ENCODE measurements around the gene TBC1D21.

The TBC1D21 gene

DNA sequence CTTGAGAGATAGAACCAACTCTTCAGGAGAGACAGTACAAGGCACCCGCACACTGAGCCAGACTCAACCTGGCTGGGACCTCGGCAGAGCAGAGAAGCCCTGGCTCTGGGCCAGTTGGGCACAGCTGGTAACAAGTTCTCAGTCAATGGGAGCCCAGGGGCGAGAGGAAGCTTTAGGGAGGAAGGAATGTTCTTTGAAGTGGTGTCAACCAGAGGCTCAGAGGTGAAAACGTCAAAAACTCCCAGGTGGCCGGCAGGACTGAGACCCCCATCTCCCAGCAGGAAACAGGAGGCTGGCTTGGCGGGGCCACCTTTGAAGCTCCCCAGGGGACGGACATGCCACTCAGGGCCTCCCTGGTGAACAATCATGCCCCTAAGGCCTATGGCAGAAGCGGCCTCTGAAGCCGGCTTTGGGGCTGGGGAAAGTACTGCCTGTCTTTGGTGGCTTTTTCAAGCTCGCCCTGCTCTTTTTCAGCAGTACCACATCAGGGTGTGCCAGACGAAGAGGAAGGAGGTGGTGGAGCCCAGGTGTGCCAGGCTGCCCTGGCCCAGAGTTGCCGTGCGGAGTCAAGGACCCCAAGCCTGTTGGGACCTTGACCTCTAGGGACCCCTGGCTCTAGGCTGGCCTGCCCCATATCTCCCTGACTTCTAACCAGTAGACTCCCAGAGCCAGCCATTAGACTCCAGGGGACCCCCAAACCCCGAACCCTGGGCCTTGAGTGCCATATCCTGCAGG lies 16.7 kb upstream of the TBC1D21 start:
- in situ Hi-C loops (cut with HindIII; ENCODE audit: low sequenced_read_pairs): no loop called here
- TF ChIP-seq, protein P1, sequence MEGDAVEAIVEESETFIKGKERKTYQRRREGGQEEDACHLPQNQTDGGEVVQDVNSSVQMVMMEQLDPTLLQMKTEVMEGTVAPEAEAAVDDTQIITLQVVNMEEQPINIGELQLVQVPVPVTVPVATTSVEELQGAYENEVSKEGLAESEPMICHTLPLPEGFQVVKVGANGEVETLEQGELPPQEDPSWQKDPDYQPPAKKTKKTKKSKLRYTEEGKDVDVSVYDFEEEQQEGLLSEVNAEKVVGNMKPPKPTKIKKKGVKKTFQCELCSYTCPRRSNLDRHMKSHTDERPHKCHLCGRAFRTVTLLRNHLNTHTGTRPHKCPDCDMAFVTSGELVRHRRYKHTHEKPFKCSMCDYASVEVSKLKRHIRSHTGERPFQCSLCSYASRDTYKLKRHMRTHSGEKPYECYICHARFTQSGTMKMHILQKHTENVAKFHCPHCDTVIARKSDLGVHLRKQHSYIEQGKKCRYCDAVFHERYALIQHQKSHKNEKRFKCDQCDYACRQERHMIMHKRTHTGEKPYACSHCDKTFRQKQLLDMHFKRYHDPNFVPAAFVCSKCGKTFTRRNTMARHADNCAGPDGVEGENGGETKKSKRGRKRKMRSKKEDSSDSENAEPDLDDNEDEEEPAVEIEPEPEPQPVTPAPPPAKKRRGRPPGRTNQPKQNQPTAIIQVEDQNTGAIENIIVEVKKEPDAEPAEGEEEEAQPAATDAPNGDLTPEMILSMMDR (IDR thresholded peaks at IDR 0.05; ENCODE audit: low read depth, low read length): no peak
- DNase-seq (ENCODE audit: low read depth, low spot score): no peak

DNA sequence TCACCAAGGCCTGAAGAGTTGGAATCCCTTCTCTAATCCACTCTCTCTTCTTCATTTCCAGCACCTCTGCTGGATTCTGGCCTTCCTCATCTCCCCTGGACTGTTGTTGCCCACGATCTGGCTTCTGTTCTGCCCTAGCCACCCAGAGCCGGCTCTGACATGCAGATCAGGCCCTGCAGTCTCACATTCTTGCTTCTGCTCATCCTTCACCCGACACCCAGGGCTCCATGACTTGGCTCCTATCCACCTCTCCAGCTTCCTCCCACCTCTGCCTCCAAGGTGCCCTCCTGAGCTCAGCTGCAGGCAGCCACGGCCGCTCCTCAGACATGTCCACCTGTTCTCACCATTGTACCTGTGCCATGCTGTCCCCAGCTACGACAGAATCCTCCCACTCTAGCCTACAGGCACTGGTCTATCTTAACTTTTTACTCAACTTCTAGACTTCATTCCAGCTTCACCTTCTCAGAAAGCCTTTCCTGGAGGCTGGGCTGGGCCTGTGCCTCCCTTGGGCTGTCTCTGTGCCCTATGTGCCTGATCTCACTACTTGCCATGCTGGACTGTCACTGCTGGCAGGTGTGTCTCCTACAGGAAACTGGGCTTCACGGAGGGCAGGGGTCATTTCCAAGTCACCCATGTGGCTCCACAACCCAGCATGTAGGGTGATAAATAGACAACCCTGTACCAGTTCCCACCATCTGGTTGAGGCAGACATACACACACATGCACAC lies 16.0 kb upstream of the TBC1D21 start:
- no peak overlapping the region for H3K4me3 ChIP-seq (ENCODE audit: low read depth, low read length)
- TF ChIP-seq, protein P1 (IDR thresholded peaks at IDR 0.05; ENCODE audit: low read depth, low read length): no peak
- DNase-seq (ENCODE audit: low read depth, low spot score): no peak
- in situ Hi-C loops (cut with HindIII; ENCODE audit: low sequenced_read_pairs): no loop called here

More for the DNA sequence above, 16.7 kb upstream of the TBC1D21 start:
- H3K4me3 ChIP-seq (ENCODE audit: low read depth, low read length): no peak overlapping the region

DNA sequence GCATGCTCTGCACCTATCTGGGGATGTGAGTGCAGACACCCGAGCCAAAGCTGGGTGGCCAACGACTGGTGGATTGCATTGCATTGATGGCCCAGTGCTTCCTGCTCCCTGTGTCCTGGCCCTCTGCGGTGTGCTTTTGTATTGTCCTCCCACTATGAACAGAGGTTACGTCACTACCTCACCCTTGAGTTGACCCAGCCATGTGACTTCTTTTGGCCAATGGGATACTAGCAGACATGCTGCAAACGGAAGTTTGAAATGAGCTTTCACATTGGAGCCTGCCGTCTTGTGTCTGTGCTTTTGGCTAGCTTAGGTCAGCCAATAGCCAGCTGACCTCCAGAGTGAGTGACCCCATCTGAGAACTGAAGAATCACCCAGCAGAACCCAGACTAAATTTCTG lies 15.3 kb upstream of the TBC1D21 start:
- DNase-seq (ENCODE audit: low read depth, low spot score): no peak
- in situ Hi-C loops (cut with HindIII; ENCODE audit: low sequenced_read_pairs): no loop called here
- TF ChIP-seq, protein P1 (IDR thresholded peaks at IDR 0.05; ENCODE audit: low read depth, low read length): no peak
- no peak overlapping the region for H3K4me3 ChIP-seq (ENCODE audit: low read depth, low read length)

DNA sequence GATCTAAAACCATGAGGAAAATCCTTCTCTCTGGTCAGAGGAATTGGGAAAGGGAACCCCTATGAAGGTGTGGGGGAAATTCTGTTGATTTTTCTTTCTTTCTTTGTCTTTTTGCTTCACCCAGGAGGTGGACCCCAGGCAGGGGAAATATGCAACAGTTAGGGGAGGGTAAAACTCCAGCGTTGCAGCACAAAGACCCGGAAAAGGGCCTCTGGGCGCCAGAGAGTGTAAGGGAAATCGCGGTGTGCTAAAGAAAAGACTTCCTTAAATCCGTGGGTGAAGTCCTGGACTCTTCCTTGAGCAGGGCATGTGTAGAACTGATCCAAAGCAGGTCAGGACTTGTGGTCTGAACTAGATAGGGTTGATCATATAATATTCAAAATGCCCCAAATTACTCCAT lies 11.1 kb upstream of the TBC1D21 start:
- H3K4me3 ChIP-seq (ENCODE audit: low read depth, low read length): no peak overlapping the region
- in situ Hi-C loops (cut with HindIII; ENCODE audit: low sequenced_read_pairs): no loop called here
- DNase-seq (ENCODE audit: low read depth, low spot score): no peak
- TF ChIP-seq, protein P1 (IDR thresholded peaks at IDR 0.05; ENCODE audit: low read depth, low read length): no peak

DNA sequence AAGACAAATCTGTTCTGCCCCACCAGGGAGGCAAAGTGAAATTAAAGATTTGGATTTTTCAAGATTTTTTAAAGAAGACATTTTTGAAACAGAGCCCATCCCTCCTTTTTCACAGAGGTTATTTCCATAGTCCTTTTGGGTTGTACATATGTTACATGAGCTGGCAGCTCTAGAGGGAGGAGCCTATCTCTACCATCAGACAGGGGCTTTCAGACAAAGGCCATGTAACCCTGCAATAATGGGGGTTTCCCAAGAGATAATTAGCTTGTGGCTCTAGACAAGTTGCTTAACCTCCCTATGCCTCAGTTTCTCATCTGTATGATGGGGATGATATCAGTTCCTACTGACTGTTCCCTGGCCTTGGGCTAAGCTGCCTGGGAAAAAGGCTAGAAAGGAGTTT lies 8.0 kb upstream of the TBC1D21 start:
- in situ Hi-C loops (cut with HindIII; ENCODE audit: low sequenced_read_pairs): no loop called here
- DNase-seq (ENCODE audit: low read depth, low spot score): no peak
- TF ChIP-seq, protein P1 (IDR thresholded peaks at IDR 0.05; ENCODE audit: low read depth, low read length): no peak
- no peak overlapping the region for H3K4me3 ChIP-seq (ENCODE audit: low read depth, low read length)

DNA sequence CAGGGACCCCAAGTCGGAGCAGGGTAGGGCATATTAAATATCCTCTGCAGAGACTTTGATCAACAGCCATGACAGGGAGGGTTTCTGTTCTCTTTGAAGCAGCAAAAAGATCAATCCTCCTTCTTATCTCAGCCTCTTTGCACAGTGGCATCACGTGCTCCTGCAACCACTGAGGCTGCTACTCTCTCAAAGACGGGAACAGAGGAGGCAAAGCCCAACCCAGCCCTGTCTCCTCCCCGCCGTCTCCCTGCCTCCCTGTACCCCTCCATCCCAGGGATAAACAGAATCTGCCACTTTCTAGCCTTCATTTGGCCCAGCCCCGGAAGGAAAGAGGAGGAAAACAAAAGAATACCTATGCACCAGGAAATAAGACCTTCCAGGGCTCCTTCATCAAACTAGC lies 7.5 kb upstream of the TBC1D21 start:
- H3K4me3 ChIP-seq (ENCODE audit: low read depth, low read length): no peak overlapping the region
- TF ChIP-seq, protein P1 (IDR thresholded peaks at IDR 0.05; ENCODE audit: low read depth, low read length): no peak
- in situ Hi-C loops (cut with HindIII; ENCODE audit: low sequenced_read_pairs): no loop called here
- no peak for DNase-seq (ENCODE audit: low read depth, low spot score)

Measured in astrocyte of the spinal cord (primary cell).